NCI-H2107 (cell line): ENCODE data around the gene ZDHHC6.
"Not testable (repeated sequence)": the region's sequence is repeated elsewhere in the genome, so short reads cannot be mapped to it uniquely, and the experiment has no call there.

ENCODE experiments used
- DNase-seq: peaks from one replicate; lab custom pipeline; 2025; lab: John Stamatoyannopoulos, UW

The ZDHHC6 gene

DNA sequence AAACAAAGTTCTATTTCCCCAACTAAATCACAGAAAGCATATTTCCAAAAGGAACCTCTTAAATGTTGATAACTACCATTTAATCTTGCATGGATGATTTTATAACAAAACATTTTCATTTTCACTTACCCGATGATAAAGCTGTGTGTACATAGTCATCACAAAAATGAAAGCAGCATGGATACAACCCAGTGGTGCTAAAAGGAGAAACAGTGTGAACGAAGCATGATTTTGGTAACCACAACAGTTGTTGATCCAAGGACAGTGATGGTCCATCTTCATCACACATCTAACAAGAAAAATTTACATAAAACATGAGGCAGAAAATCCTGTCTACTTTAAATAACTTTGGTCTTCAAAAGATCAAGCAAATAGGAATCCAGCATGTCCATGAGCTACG lies 4.7 kb downstream of the ZDHHC6 start:
- no peak for DNase-seq

DNA sequence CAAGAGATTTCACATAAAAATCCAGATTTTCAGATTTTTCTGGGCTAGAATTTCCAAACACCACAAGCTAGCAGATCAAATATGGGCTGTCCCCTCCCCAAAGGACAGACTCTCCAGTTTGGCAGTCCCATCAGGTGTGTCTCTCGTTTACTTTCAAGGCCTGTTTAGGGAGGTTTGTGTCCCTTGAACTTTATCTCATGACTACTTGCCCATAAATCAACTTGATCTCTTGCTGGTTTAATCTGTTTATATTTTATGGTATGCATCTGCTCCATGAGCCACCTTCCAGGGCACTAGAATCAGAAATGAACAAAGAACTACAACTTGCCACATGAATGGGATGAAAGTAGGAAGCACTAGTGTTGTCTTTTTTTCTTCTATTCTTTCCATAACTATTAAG lies 5.2 kb downstream of the ZDHHC6 start:
- no peak for DNase-seq

DNA sequence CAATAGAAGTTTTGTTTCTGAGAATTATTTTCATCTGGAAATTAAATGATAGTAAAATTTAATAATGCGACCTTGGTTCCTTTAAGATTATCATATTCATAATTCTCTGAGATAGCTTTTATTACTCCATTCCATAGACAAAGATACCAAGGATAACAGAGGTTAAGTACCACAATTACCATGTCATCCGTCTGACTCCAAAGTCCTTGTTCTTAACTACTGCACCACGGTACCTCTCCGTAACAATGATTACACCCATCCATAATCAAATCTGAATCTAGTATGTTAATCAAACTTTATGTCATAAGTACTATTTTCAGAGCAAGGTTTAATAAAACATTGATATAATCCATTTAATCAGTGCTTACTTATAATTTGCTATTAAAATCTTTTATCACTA lies 8.4 kb downstream of the ZDHHC6 start:
- DNase-seq: no peak

DNA sequence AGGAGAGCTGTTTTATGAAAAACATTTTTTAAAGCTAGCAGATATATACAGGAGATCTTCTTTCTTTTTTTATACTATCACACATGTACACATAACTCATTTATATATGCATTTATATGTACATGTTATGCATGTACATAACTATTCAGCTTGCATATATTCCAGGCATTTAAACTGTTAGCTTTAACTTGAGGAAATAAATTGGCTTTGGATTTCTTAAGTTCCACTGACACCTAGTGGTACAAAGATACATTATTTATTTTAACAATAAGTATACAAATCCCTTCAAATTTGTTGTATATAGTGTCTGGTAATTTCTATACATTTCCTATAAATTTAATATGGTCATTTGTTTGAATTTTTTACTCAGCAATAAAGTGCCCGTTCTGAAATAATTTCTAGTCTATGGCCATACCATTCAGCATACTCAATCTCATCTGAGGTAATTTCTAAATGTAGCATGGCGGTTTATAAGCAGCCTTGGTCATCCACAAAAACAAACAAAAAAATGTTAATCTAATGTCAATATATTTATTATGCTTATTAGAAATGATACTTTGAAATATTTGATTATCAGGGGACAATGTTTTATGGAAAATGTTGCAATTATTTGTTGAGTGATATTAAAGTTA lies 11.6 kb downstream of the ZDHHC6 start:
- no peak for DNase-seq

DNA sequence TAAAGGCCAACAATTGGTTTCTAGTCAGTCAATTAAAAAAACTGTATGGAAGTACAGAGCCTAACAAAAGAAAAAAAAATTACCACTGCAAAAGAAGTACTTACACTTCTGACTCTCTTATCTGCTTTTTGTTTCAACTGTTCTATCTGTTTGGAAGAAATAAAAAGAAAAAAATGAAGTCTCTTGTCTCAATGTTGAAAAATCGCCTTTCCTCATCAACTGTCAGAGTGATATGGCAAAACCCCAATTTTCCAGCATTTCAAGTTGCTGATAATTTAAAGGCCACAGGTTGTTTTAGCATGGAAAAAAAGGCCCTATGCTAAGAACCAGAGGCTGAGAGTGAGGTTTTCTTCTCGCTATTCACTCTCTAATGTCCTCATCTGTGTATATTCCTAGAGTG lies 13.6 kb downstream of the ZDHHC6 start:
- DNase-seq: no peak

DNA sequence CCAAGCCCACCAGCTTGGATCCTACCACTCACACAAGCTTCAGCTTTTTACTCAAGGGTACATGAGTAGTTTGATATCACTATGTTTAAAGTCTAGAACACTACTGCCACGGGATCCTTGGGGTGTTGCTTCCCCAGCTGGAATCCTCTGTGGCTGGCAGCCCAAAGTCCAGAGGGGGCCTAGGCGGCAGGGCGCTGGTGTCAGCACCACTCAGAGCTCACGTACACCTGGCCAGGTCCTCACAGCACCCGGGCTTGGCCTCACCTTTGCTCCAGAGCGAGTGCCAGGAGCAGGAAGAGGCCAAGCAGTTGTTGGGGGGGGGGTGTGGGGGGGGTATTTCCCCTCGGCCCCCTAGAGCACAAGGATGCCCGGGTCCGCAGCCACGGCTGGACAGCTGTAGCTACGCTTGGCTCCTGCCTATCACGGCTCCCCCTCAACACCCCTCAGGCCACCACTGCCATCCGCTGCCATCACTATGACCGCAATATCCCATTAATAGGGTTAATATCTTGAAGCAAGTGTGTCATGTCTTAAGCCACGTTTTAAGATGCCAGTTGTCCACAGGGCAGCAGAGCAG lies 17.0 kb downstream of the ZDHHC6 start:
- DNase-seq: no peak

DNA sequence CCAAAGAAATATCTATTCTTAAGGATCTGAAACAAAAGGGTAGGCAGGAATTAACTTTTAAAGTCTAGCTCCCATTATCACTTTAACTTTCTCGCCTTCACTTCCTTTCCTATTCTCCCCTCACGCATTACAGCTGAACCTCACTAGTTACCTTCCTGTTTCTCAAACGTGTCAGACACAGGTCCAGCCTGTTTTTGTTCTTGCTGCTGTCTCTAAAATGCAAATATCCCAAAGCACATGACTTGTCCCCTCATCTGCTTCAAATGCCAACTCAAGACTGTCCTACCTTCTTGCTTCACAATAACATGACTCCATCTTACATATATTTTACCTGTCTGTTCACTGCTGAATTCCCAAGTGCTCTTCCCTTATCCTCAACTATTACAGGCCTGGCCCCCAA lies 17.6 kb downstream of the ZDHHC6 start:
- no peak for DNase-seq

DNA sequence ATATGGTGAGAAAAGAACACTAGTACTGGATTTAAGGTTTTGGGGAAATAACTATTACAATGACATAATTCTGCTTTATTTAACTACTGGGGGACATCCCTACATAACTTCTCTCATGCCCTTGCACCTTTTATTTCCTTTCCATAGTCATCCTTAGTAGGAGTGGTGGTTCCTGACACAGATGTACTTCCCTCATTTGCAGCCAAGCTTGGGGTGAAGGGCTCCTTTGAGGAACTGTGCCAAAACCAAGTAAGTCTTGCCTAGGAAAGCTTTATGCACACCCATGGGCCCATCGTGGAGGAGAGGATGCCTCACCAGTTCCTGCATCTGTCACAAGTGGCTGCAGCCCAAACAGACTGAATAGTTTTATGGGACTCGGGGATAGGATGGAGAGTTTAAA lies 20.6 kb downstream of the ZDHHC6 start:
- DNase-seq: no peak

DNA sequence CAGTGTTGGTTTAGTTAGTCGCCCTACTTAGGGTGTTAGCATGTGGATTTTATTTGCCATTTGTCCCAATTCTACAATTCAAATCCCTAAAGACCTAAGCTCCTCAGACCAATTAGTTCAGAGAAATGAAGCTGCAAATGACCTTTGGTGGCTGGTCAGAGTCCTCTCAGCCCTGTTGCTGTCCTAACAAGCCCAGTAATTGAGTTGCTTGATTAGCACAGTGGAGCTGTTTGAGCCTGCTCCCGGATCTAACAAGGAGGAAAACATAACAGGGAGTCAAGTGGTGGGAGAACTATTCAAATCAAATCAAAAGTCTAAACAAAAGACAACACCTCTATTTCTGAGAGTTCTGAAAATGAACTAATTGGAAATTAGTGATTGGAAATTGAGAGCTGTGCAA lies 22.1 kb downstream of the ZDHHC6 start:
- DNase-seq: no peak

DNA sequence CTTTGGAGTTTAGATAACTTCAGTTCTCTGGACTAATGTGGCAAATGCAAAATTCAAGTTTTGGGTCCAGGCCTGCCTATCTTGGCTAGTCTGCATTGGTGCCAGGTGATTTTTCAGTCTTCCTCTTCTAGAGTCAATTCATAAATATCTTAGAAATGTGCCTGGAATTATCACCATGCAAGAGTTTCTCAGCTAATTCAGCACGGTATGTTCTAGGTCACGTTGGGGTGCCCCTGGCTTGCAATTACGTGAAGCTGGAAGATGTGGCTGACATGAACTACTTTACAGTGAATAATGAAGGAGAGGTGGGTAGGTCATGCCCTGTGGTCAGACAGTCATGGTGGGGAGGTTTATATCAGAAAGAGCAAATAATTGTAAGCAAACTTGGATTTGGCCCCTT lies 25.0 kb downstream of the ZDHHC6 start:
- no peak for DNase-seq

DNA sequence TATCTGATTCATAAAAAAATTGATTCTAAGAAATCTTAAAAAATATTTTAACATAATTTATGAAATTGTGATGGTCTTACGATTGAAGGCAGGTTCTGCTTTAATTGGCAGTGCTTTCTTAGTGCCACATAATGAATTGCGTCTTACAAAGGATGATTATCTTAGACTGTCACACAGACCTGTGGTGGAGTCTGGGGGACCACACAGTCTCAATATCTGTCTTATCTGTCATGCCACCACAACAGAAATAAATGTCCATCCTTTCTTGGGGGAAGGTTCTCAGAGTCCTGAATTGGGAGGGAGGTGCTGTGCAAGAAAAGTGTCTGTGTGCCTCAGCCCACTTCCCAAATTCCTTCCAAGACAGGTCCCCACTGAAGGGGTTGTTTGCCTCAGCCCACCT lies 34.0 kb downstream of the ZDHHC6 start:
- DNase-seq: no peak

DNA sequence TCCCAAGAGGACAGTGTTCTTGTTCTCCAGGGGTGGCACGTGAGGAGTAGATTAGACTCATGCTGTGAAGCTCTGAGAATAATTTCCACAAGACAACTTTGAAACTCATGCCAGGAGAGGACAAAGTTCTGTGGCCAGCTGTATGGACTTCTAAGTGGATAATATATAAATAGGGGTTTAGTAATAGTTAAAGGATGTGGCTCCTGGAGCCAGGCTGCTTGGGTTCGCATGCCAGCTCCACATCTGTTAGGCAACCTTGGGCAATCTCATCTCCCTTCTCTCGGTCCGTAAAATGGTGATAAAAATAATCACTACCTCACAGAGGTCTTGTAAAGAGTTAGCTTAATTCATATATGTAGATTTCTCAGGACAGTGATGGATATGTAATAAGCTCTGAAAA lies 37.0 kb downstream of the ZDHHC6 start:
- DNase-seq: no peak

DNA sequence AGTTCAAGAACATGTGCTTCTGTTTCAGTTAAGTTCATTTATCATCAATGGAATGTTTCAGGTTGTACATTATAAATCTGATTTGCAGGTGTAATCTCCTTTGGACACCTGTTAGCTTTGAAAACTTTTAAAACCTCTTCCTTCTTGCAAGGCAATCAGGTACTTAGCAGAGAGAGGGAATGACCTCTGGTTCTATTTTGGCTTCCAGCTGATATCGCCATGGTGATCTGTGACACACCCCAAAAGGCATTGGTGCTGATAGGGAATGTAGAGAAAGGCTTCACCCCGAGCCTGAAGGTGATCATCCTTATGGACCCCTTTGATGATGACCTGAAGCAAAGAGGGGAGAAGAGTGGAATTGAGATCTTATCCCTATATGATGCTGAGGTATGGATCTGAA lies 37.4 kb downstream of the ZDHHC6 start:
- no peak for DNase-seq

DNA sequence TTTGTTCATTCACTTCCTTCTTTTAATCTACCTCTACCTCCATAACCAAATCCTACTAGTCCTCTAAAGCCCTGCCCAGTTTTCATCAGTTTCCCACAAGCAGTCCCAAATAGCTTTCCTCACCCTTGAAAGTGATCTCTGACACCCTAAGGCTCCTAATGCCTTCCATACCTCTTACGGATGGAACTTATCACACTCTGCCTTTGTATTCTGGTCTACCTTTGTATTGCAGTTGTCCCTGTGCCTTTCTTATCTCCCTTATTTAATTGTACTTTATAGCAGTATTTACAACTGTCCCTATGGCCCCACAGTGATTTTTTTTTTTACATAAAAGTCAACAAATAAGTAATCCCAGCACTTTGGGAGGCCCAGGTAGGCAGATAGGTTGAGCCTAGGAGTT lies 39.0 kb downstream of the ZDHHC6 start:
- DNase-seq: no peak

DNA sequence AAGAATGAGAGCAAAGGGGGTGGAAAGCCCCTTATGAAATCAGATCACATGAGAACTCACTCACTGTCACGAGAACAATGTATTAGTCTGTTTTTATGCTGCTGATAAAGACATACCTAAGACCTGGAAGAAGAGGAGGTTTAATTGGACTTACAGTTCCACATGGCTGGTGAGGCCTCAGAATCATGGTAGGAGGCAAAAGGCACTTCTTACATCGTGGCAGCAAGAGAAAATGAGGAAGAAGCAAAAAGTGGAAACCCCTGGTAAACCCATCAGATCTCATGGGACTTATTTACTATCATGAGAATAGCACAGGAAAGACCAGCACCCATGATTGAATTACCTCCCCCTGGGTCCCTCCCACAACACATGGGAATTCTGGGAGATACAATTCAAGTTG lies 39.9 kb downstream of the ZDHHC6 start:
- DNase-seq: not testable (repeated sequence)

DNA sequence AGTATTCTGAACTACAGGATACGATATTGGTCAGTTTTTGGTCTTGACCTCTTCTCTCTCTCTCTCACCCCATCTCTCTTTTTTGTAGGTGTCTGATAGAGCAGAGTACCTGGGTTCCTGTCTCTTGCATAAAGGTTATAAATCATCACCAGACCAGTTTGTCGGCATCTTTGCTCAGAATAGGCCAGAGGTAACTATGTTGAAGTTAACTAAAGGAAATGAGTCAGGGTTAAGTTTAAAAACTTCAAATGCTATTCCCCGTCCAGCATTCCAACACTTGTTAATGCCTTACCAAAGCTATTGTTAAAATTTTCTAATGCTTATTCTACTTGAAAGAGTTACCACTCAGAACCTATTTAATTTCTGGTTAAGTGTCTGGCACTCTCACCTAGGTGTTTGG lies 42.1 kb downstream of the ZDHHC6 start:
- no peak for DNase-seq

DNA sequence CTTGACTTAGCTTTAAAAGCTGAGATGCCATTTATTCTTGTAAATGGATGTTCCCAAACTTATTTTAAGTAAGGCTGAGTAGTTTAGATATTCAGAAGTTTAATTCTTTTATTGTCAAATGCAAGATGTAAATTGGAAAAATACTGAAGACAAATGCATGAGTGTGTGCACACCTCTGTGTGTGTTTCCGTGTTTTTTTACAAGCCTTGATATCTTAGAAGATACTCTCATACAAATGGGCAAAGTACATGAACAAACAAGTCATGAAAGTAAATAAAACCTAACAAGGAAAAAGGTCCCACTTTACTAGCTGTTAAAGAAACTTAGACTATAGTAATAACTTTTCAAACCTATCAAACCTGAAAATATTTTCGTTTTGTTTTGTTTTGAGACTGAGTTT lies 43.8 kb downstream of the ZDHHC6 start:
- no peak for DNase-seq

DNA sequence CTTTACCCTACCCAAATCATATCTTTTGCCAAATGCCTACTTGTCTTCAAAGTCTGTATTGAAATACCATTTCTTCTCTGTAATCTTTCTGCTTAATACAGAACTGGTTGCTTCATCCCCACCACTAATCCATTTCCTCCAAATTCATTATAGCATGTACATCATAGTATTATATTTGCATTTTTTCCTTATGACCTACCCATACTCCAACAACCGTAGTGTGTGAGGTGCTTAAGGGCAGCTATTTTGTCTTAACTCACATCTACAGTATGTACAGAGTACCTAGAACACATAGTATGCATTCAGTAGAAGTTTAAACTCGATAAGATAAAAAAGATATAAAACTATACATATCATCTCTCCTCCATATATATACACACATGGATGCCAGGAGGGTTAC lies 49.1 kb downstream of the ZDHHC6 start:
- DNase-seq: no peak

DNA sequence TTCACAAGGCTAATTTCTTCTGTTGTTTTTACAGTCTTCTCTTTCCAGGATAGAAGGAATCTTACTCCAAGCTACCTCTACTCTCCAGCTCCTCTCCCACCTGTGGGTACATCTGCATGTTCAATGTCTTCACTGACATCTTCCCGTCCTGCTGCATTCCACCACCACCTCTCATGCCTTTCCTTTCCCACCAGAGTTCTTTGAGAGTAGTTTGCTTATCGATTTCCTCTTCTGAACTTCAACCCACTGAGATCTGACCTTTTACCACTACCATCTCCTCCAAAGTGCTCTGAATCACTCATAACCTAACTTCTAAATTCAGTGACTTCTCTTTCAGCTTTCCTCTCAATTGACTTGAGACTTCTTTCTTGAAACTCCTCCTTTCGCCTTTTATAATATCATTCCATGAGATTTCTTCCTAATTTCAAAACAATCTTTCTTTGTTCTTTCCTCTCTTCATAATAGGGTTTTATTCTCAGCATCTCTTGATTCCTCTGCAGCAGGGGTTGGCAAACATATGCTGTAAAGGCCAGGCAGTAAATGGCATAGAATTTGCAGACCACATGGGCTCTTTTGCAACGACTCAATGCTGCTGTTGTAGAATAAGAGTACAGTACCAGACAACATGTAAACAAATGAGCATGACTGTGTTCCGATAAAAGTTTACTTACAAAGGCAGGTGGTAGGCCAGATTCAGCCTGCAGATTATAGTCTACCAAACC lies 50.7 kb downstream of the ZDHHC6 start:
- no peak for DNase-seq

DNA sequence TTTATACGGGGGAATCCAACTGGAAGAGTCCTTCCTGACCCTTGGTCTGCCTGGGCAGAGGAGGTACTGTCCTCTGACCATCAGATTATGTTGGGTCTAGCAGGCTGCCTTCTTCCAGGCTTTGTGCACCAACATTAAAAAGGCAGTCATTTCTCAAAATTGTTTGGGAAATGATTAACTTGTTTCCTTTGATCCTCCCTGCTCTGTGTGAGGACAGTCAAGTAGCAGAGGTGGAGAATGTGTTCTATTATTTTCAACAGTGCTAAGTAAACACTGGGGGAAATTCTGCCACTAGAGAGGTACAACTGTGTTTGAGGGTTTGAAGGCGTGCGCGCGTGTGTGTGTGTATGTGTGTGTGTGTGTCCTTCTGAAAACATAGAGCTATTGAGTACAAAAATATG lies 52.2 kb downstream of the ZDHHC6 start:
- no peak for DNase-seq

DNA sequence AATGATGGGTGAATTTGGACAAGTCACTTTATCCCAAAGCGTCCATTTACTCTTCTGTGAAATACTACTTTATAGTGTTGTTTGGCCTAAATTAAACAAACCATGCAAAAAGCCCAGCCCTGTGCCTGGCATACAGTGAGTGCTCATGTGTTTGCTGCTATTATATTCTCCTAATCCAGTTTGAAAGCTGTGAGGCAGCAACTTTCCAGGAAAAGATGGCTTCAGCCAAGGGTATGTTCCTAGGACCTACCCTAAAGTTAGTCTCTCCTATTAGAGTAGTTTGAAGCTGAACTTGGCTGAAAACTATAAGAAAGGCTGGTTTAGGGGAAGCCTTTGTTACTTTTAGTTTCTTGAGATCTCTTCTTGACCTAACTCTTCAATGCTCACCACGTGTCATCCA lies 52.9 kb downstream of the ZDHHC6 start:
- DNase-seq: no peak

DNA sequence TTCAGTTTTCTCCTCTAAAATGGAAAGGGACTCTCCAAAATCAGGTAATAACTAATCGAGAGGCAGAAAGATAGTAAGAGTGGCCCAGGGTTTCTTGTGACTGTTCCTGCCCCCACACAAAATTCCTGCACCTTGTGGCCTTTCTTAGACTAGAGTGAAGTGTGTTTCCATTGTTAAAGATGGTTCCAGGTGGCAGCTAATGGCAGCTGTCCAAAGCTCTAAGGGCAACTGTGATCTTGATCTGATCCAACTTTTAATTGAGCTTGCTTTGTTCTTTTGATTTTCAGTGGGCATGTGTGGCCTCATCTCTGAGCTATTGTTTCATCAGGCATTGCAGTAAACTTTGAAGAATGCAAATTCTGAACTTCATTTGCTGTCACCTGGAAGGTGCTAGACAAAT lies 53.4 kb downstream of the ZDHHC6 start:
- no peak for DNase-seq

DNA sequence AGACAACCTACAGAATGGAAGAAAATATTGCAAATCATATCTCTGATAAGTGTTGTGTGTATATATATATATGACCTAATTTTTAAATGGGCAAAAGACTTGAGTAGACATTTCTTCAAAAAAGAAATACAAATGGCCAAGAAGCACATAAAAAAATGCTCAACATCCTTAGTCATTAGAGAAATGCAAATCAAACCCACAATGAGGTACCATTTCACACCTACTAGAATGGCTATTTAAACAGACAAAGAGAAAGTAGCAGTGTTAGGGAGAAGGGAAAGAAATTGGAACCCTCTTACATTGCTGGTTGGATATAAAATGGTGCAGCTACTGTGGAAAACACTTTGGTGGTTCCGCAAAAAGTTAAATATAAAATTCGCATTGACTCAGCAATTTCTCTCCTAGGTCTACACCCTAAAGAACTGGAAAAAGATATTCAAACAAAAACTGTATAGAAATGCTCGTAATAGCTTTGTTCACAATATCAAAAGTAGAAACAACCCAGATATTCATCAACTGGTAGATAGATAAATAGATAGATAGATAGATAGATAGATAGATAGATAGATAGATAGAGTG lies 56.5 kb downstream of the ZDHHC6 start:
- no peak for DNase-seq
